Measurements from ENCODE around the gene MPG.
"Not testable (repeated sequence)": the region's sequence is repeated elsewhere in the genome, so short reads cannot be mapped to it uniquely, and the experiment has no call there.

Gene MPG

GRCh38 chr16:119835-120491, 41.9 kb downstream of the MPG start:
- no peak for TF ChIP-seq CTCF (IDR thresholded peaks at IDR 0.05; ENCODE audit: borderline replicate concordance, insufficient read depth, low read depth, low read length)
- H3K4me3 ChIP-seq (ENCODE audit: low read depth, low read length), result no peak overlapping the region

- TF ChIP-seq CTCF (IDR thresholded peaks at IDR 0.05; ENCODE audit: borderline replicate concordance, insufficient read depth, low read depth, low read length), result no peak
- no peak overlapping the region for H3K4me3 ChIP-seq (ENCODE audit: low read depth, low read length)
Observed at GRCh38 chr16:120756-121155, 42.7 kb downstream of the MPG start.

- no peak for TF ChIP-seq CTCF (IDR thresholded peaks at IDR 0.05; ENCODE audit: borderline replicate concordance, insufficient read depth, low read depth, low read length)
- H3K4me3 ChIP-seq (ENCODE audit: low read depth, low read length), result no peak overlapping the region
Observed at GRCh38 chr16:122361-122760, 44.3 kb downstream of the MPG start.

GRCh38 chr16:123558-124350, 45.7 kb downstream of the MPG start:
- H3K4me3 ChIP-seq (ENCODE audit: low read depth, low read length), result not testable (repeated sequence)

GRCh38 chr16:125011-125410, 47.0 kb downstream of the MPG start:
- H3K4me3 ChIP-seq (ENCODE audit: low read depth, low read length), result no peak overlapping the region
- no peak for TF ChIP-seq CTCF (IDR thresholded peaks at IDR 0.05; ENCODE audit: borderline replicate concordance, insufficient read depth, low read depth, low read length)

- no peak overlapping the region for H3K4me3 ChIP-seq (ENCODE audit: low read depth, low read length)
- no peak for TF ChIP-seq CTCF (IDR thresholded peaks at IDR 0.05; ENCODE audit: borderline replicate concordance, insufficient read depth, low read depth, low read length)
Observed at GRCh38 chr16:129075-129474, 51.0 kb downstream of the MPG start.

GRCh38 chr16:130533-131173, 52.6 kb downstream of the MPG start:
- no peak for TF ChIP-seq CTCF (IDR thresholded peaks at IDR 0.05; ENCODE audit: borderline replicate concordance, insufficient read depth, low read depth, low read length)
- no peak overlapping the region for H3K4me3 ChIP-seq (ENCODE audit: low read depth, low read length)
